ENCODE data around the gene ATM.
"Not testable (repeated sequence)": the region's sequence is repeated elsewhere in the genome, so short reads cannot be mapped to it uniquely, and the experiment has no call there.

The ATM gene

GRCh38 chr11:108223348-108224149, 682 bp downstream of the ATM start:
- peak; percentile 38 for DNase-seq

DNA sequence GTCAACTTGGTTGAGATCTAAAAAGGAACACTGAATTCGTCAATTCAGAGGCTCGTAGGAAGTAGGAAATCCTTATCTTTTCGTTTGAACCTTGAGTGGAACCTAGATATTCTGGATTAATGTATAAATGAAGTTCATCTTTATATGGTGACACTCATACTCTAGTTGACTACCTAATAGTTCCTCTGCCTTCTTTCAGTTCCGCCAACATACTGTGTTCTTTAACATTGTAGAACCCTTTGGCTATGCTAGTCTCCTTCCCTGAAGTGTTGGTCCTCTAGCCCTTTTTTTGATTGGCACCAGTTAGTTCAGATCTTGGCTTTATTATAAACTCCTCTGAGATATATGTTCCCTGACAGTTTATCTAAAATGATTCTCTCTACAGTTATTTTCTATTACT, 1.5 kb downstream of the ATM start:
- DNase-seq = no peak

GRCh38 chr11:108224911-108225786, 2.3 kb downstream of the ATM start:
- DNase-seq = no peak

DNA sequence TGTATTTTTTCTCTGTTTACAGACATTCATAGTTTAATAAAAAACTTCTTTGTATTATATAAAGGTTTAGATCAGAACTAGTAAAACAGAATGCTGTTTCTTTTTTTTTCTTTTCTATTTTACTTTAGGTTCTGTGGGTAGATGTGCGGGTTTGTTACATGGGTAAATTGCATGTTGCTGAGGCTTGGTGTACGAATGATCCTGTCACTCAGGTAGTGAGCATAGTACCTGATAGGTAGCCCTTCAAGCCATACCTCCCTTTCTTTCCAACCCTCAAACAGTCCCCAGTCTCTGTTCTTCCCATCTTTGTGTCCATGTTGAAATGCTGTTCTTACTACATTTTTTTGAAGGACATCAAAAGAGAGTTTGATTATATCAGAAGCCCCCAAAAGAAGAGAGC, 3.2 kb downstream of the ATM start:
- no peak for DNase-seq

- no peak for DNase-seq
Observed at GRCh38 chr11:108228251-108228650, 5.4 kb downstream of the ATM start.

DNA sequence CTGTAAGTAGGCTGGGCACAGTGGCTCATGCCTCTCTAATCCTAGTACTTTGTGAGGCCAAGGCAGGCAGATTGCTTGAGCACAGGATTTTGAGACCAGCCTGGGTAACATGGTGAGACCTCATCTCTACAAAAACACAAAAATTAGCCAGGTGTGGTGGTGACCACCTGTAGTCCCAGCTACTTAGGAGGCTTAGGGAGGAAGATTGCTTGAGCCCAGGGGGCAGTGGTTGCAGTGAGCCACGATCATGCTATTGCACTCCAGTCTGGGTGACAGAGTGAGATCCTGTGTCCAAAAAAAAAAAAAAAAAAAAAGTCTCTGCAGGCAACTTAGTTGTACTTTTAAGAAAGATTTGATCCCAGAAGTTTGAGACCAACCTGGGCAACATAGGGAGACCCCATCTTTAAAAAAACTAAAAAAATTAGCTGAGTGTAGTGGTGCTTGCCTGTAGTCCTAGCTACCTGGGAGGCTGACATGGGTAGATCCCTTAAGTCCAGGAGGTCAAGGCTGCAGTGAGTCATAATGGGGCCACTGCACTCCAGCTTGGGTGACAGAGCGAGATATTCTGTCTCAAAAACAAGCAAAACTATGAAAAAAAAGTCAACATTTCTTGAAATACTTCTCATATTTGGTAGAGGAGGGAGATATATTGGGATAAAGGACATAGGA, 10.5 kb downstream of the ATM start:
- no peak for DNase-seq

DNA sequence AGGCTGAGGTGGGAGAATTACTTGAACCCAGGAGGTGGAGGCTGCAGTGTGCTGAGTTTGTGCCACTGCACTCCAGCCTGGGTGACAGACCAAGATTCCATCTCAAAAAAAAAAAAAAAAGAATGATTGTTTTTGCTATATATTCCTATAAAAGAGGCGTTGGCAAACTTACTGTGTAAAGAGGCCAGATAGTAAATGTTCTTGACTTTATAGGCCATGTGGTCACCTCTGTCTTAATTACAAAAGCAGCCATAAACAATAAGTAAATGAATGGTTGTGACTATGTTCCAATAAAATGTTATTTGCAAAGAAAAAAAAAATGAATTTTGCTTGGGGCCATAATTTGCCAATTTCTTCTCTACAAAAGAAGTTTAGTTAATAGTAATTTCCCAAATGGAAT, 12.3 kb downstream of the ATM start:
- no peak for DNase-seq

GRCh38 chr11:108235633-108236032, 12.8 kb downstream of the ATM start:
- no peak for DNase-seq

- DNase-seq = no peak
Observed at GRCh38 chr11:108237058-108237481, 14.2 kb downstream of the ATM start.

DNA sequence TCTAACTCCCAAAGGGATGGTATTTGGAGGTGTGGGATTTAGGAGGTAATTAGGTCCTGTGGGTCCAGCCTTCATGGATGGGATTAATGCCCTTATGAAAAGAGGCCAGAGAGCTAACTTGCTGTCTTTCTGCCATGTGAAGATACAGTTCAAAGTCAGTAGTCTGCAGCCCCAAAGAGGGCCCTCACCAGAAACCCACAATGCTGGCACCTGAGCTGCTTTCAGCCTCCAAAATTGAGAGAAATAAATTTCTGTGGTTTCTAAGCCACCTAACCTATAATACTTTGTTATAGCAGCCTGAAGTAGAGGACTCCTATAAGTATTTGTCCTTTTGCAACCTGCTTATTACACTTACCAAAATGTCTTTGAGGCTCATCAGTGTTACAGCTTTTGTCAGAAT, 16.2 kb downstream of the ATM start:
- no peak for DNase-seq

DNA sequence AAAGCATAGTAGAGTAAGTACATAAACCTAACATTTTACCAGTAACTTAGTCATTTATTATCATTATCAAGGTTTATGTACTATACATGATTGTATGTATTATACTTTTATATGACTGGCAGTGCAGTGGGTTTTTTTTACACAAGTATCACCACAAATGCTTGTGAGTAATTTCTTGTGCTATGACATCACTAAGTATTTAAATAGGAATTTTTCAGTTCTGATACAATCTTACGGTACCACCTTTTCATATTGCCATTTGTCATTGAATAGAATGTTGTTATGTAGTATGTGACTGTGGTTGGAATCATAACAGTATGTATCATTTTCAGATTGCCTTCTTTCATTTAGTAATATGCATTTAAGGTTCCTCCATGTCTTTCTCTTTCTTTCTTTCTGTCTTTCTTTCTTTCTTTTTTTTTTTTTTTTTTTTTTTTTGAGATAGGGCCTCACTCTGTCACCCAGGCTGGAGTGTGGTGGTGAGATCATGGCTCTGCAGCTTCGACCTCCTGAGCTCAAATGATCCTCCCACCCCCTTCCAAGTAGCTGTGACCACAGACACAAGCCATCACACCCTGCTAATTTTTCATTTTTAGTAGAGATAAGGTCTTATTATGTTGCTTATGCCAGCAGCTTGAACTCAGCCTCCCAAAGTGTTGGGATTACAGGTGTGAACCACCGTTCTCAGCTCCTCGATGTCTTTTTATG, 18.6 kb downstream of the ATM start:
- DNase-seq = no peak

DNA sequence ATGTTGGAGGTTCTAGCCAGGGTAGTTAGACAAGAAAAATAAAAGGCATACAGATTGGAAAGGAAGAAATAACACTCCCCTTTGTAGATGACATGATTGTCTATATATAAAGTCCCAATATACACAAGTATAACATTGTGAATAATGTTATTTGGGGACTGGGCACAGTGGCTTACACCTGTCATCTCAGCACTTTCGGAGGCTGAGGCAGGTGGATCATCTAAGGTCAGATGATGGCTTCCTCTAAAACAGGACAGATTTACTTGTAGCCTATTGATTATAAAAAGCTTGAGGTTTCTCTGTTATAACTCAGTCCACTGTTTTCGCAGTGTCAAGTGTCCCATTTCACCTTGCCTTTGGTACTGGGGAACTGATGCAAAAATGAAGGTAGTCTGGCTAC, 19.6 kb downstream of the ATM start:
- DNase-seq = no peak

DNA sequence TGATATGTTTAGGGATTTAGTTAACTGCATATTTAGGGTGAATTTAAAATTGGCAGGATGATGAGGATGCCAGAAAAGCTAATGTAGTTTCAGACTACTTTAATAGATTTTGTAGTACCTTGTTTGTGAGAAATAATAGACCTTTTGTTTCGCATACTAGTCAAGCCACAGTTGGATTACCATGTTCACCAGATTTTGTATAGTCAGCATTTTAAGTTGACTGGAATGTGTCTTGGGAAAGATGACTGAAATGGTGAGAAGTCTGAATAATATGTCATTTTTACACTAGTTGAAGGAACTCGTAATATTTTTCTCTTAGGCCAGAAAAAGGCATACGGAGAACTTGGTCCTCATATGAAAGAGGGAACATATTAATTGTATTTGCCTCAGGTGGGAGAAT, 23.4 kb downstream of the ATM start:
- DNase-seq = no peak

DNA sequence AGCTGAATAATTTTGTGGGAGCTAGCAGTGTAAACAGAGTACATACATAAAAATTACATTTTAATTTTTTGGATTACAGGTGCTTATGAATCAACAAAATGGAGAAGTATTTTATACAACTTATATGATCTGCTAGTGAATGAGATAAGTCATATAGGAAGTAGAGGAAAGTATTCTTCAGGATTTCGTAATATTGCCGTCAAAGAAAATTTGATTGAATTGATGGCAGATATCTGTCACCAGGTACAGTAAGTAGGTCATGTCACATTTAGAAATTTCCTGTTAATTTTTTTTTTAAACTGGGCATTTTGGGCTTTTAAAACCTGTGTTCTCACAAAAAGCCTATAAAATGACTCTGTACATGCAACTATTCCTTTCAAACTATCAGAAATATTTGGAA, 24.0 kb downstream of the ATM start:
- DNase-seq = no peak

DNA sequence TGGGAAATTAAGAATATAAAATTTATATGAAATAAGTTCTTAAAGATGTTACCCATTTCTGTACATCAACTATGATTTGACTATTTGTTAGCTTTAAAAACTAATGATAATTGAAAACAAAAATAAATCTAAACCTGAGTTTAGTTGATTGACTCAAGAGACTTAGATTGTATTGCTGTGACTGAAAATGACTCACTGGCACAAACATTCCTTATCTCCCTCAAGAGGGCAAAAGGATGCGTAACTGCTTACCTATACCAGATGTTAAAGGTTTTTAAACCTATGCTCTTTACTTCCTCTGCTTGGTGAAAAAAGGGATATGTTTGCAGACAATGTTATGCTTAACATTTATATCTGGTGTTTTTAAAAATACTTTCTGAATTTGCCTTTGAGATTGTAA, 30.3 kb downstream of the ATM start:
- DNase-seq = no peak

- DNase-seq = no peak
Observed at GRCh38 chr11:108269583-108269982, 46.7 kb downstream of the ATM start.

GRCh38 chr11:108276985-108277616, 54.2 kb downstream of the ATM start:
- DNase-seq = not testable (repeated sequence)

- no peak for DNase-seq
Observed at GRCh38 chr11:108278546-108278945, 55.7 kb downstream of the ATM start.

DNA sequence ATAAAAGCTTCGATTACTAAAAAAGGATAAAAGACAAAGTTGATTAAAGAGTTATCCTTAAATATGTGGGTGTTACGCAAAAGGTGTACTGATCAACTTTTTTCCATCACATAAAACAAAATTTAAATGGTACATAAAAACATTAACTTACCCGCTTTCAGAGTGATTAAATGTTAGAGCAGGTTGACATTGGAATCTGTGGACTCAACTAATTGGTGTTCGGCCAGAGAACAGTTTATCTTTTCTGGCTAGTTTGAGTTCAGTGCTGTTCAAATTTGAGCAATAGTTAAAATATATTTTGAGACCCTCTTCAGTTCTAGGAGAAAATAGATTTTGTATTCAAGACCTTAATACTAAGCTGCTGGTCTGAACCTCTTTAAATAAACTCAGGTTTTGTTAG, 56.1 kb downstream of the ATM start:
- DNase-seq = no peak

DNA sequence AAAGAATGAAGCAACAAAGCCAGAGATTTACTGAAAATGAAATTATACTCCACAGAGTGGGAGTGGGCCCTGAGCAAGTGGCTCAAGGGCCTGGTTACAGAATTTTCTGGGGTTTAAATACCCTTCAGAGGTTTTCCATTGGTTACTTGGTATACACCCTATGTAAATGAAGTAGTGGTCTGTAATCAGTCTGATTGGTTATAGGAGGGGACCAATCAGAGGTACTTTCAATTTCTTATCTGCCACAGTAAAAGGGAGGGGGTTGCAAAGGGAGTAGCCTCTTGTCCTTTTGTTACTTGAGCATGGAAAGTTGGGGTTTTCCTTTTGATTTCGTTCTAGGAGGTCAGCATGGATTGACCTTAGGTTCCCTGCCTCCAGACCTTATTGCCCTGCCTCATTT, 63.5 kb downstream of the ATM start:
- DNase-seq = no peak

DNA sequence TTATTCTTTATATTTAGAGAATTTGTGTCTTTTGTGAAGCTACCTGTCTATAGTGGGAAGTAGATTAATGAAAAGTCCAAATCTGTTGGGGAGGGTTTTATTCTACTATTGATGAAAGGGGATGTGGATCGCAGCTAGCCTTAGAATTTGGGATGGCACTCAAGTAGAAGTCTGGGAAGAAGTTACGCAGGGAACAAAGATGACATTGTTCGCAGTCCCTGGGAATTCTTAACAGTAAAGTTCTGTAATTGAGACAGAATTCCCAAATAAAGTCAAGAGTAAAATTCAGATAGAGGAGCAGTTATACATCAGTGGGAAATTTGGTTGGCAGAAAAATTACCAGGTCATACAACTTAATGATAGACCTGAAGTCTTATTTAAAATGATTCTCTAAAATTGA, 64.1 kb downstream of the ATM start:
- DNase-seq = no peak

DNA sequence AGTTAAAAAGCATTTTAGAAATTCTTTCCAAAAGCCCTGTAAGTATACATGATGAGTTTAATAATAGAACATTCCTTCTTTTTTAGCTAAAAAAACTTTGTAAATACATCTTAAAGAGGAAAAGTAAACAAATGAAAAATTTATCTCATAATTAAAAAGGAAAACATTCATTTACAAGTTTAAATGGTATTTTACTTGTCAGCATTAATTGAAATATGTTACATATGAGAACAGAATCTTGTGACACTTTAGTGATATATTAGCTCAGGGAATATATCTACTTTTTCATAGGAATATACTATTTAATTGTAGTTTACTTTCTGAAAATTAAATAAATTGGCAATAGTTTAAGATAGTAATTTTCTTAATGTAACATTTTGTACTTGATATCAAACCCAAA, 66.2 kb downstream of the ATM start:
- DNase-seq = not testable (repeated sequence)

Data from left hindlimb (tissue), 1 donor.